Vagina (tissue), 2 donors: ENCODE results near the gene CPA2.

Source experiments
- CTCF ChIP-seq, 3 experiments: fragments of 450-650 bp in 2 of 3; fragments of 200-600 bp in 1 of 3; sonication (generic) in 1 of 3; IDR thresholded peaks; one replicate each; pipeline ENCODE4 v1.5.1; 2017 to 2019; ENCODE audit warnings: antibody characterized with exemption in 3 of 3, mild to moderate bottlenecking in 2 of 3, moderate library complexity in 2 of 3
- POLR2A ChIP-seq, 2 donors: fragments of 450-650 bp; IDR thresholded peaks; one replicate each; pipeline ENCODE4 v1.6.1; 2017; ENCODE audit warnings: antibody characterized with exemption in 2 of 2, mild to moderate bottlenecking in 2 of 2, moderate library complexity in 2 of 2
- POLR2AphosphoS5 ChIP-seq, 2 donors: sonication (generic); formaldehyde crosslinking; IDR thresholded peaks; one replicate each; pipeline ENCODE4 v1.9.0; 2017; ENCODE audit warnings: antibody characterized with exemption in 2 of 2, mild to moderate bottlenecking in 2 of 2, low read depth in 1 of 2; ENCODE audit not compliant: insufficient read depth in 1 of 2

- TF ChIP-seq CTCF (IDR thresholded peaks at IDR 0.05) (no peak), POLR2AphosphoS5 (IDR thresholded peaks at IDR 0.05; ENCODE audit: insufficient read depth in 1 of 2, low read depth in 1 of 2) (no peak), POLR2A (IDR thresholded peaks at IDR 0.05) (no peak)
These were observed 44.9 kb upstream of the CPA2 start for GRCh38 chr7:130221746-130222145.
